ENCODE data around the gene DOHH.
"Not testable (repeated sequence)": the region's sequence is repeated elsewhere in the genome, so short reads cannot be mapped to it uniquely, and the experiment has no call there.

The DOHH gene

GRCh38 chr19:3534375-3535234 is 34.1 kb upstream of the DOHH start:
- DNase-seq: no peak

- no peak for DNase-seq
Measured at GRCh38 chr19:3533563-3534216, 33.2 kb upstream of the DOHH start.

- no peak for DNase-seq
Measured at GRCh38 chr19:3533033-3533432, 32.6 kb upstream of the DOHH start.

GRCh38 chr19:3532154-3532786 is 31.8 kb upstream of the DOHH start:
- DNase-seq: no peak

GRCh38 chr19:3531716-3532115 is 31.2 kb upstream of the DOHH start:
- DNase-seq: no peak

- DNase-seq: no peak
Measured at GRCh38 chr19:3530389-3530788, 29.9 kb upstream of the DOHH start.

- DNase-seq: not testable (repeated sequence)
Measured at GRCh38 chr19:3529299-3529698, 28.8 kb upstream of the DOHH start.

GRCh38 chr19:3528539-3529211 is 28.2 kb upstream of the DOHH start:
- no peak for DNase-seq

- no peak for DNase-seq
Measured at GRCh38 chr19:3528080-3528479, 27.6 kb upstream of the DOHH start.

GRCh38 chr19:3527238-3527910 is 26.9 kb upstream of the DOHH start:
- DNase-seq: no peak

GRCh38 chr19:3526507-3527237 is 26.2 kb upstream of the DOHH start:
- DNase-seq: no peak

GRCh38 chr19:3524904-3525451 is 24.5 kb upstream of the DOHH start:
- no peak for DNase-seq

- DNase-seq: no peak
Measured at GRCh38 chr19:3524078-3524842, 23.8 kb upstream of the DOHH start.

- DNase-seq: no peak
Measured at GRCh38 chr19:3523361-3524077, 23.0 kb upstream of the DOHH start.

GRCh38 chr19:3522421-3523360 is 22.2 kb upstream of the DOHH start:
- DNase-seq: no peak

GRCh38 chr19:3521104-3521445 is 20.6 kb upstream of the DOHH start:
- DNase-seq: no peak

GRCh38 chr19:3520166-3521103 is 20.0 kb upstream of the DOHH start:
- no peak for DNase-seq

- no peak for DNase-seq
Measured at GRCh38 chr19:3519126-3519525, 18.7 kb upstream of the DOHH start.

Measured in SHP77 treated with DMSO at 0.1 percent for 48 hours (cell line).